Osteocyte (in vitro differentiated cells): ENCODE data around the gene GIPC3. TPM values are rescaled to one million over a fixed set of nuclear protein-coding genes. Genes with fewer than 3 reads are reported as not detected.

Experiments
- DNase-seq: peaks from one replicate; pipeline ENCODE4 v3.0.0; 2021; ENCODE audit warnings: mixed read lengths; ENCODE audit not compliant: unreplicated experiment; ENCODE audit errors: extremely low spot score
- H3K27ac Mint-ChIP-seq: one replicate; pipeline ENCODE4 v1.8.0; 2021; ENCODE audit warnings: mild to moderate bottlenecking, mixed read lengths; ENCODE audit not compliant: unreplicated experiment
- H3K27me3 Mint-ChIP-seq: one replicate; pipeline ENCODE4 v1.8.0; 2021; ENCODE audit warnings: mixed read lengths; ENCODE audit not compliant: unreplicated experiment
- H3K36me3 Mint-ChIP-seq: one replicate; pipeline ENCODE4 v1.8.0; 2021; ENCODE audit warnings: mixed read lengths; ENCODE audit not compliant: unreplicated experiment
- H3K4me1 Mint-ChIP-seq: one replicate; pipeline ENCODE4 v1.8.0; 2021; ENCODE audit warnings: mixed read lengths; ENCODE audit not compliant: unreplicated experiment
- H3K4me3 Mint-ChIP-seq: one replicate; pipeline ENCODE4 v1.8.0; 2021; ENCODE audit warnings: mild to moderate bottlenecking, moderate library complexity, mixed read lengths; ENCODE audit not compliant: unreplicated experiment
- H3K9me3 Mint-ChIP-seq: one replicate; pipeline ENCODE4 v1.8.0; 2021; ENCODE audit warnings: mixed read lengths; ENCODE audit not compliant: unreplicated experiment
- total RNA-seq: library from RNA; stranded (reverse); gene quantifications from 2 replicates; pipeline ENCODE4 v1.2.1, GENCODE V29; 2021
- TF ChIP-seq, protein P1 (sequence below): fragments of 200-600 bp; sonication (generic); IDR thresholded peaks from 2 replicates; pipeline ENCODE4 v1.5.0; 2021; ENCODE audit warnings: antibody characterized with exemption, mild to moderate bottlenecking, moderate library complexity

Gene GIPC3
- total RNA-seq, 1 donor from 2014 or later = 0.67 TPM

DNA sequence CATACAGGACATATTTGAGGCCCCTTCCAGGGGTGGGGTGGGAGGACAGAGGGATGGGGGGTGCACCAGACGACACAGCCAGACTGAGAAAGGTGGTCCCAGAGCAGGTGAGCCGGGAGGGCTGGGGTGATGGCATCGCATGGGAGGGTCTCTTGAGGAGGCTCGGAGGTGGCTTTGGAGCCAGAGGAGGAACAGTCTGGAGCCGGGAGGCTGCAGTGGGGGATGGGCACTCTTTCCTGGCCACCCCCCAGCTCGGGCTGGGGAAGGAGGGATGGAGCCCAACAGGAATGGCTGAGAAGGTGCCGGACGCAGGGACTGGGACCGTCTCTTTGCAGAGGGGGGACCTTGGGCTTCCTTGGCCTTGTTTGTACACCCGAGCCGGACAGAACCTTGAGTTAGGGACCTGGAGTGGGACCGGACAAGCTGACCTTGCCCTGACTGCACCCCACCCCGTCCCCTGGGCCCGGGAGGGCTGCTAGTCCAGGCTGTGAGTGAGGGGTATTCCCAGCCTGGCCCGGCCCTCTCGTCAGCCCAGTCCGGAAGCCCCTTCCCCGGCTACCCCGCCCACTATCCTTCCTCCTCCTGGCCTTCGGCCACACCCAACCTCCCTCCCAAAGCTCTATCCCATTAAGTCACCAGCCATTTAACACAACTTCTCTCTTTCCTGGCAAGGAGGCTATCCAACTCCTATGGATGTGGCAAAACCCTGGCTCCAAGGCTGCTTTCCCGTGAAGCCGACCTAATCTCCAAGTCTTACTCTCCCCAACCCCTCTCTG, 22.2 kb downstream of the GIPC3 start:
- no peaks in the 10 kb centered on the region for H3K27me3 Mint-ChIP-seq
- TF ChIP-seq, protein P1, sequence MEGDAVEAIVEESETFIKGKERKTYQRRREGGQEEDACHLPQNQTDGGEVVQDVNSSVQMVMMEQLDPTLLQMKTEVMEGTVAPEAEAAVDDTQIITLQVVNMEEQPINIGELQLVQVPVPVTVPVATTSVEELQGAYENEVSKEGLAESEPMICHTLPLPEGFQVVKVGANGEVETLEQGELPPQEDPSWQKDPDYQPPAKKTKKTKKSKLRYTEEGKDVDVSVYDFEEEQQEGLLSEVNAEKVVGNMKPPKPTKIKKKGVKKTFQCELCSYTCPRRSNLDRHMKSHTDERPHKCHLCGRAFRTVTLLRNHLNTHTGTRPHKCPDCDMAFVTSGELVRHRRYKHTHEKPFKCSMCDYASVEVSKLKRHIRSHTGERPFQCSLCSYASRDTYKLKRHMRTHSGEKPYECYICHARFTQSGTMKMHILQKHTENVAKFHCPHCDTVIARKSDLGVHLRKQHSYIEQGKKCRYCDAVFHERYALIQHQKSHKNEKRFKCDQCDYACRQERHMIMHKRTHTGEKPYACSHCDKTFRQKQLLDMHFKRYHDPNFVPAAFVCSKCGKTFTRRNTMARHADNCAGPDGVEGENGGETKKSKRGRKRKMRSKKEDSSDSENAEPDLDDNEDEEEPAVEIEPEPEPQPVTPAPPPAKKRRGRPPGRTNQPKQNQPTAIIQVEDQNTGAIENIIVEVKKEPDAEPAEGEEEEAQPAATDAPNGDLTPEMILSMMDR = no peak
- no peaks in the 10 kb centered on the region for H3K36me3 Mint-ChIP-seq
- H3K4me3 Mint-ChIP-seq = no peak overlapping the region
- H3K9me3 Mint-ChIP-seq = no peaks in the 10 kb centered on the region
- H3K4me1 Mint-ChIP-seq = peaks cover 33% of the 10 kb centered on the region
- no peak for DNase-seq
- peak overlapping the region; percentile 37 for H3K27ac Mint-ChIP-seq

DNA sequence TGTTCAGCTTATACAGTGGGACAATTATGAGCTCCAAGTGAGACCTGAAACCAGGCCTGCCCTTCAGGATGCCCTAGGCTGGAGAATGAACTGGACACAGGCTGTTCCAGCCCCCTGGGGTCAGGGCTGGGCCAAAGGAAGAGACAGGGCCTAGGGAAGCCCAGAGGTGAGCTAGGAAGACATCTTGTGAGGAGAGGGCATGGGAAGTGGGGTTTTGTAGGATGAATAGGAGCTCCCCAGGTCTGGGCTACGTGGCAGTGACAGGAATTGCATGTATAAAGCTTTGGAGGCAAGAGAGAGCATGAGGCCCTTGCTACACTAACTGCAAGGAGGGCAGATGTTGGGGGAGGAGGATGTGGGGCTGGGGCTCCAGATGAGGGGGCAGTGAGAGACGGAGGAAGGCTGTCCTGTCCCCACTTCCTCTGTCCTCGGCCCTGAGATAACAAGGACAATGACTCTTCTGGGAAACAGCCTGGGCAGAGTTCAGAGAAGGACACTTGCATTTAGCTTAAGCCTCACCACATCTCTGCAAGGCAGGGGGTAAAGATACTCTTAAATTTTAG, 22.9 kb downstream of the GIPC3 start:
- H3K36me3 Mint-ChIP-seq = no peaks in the 10 kb centered on the region
- no peaks in the 10 kb centered on the region for H3K27me3 Mint-ChIP-seq
- TF ChIP-seq, protein P1 = no peak
- H3K4me3 Mint-ChIP-seq = no peak overlapping the region
- peaks cover 32% of the 10 kb centered on the region for H3K4me1 Mint-ChIP-seq
- H3K27ac Mint-ChIP-seq = peak overlapping the region; percentile 37
- H3K9me3 Mint-ChIP-seq = no peaks in the 10 kb centered on the region
- no peak for DNase-seq

DNA sequence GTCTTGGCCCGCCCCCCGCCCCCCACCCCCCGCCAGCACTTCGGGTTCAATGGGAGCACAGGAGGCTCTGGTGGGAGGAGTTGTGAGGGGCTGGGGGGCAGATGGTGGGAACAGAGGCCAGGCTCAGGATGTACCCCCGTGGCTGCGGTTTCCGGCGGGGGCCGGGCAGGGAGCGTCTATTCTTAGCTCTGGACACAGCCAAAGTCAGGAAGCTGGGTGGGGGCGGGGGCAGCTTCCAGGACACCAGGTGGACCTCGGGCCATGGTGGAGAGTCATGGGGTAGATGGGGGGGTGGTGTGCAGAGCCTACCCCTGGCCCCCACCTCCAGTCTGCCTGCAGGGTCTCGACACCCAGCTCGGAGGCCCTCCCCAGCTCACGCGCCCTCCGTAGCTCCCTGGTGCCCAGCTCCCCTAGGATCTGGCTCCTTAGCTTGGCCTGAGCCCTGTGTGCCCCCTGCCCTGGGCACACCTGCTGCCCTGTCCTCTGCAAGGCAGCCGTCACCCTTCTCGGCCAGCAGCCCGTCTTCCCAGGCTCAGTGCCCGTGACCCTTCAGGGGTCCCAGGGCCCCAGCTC, 23.6 kb downstream of the GIPC3 start:
- no peak for DNase-seq
- no peaks in the 10 kb centered on the region for H3K27me3 Mint-ChIP-seq
- no peaks in the 10 kb centered on the region for H3K9me3 Mint-ChIP-seq
- H3K4me3 Mint-ChIP-seq = no peak overlapping the region
- H3K36me3 Mint-ChIP-seq = no peaks in the 10 kb centered on the region
- TF ChIP-seq, protein P1 = no peak
- H3K27ac Mint-ChIP-seq = no peak overlapping the region
- peaks cover 26% of the 10 kb centered on the region for H3K4me1 Mint-ChIP-seq

DNA sequence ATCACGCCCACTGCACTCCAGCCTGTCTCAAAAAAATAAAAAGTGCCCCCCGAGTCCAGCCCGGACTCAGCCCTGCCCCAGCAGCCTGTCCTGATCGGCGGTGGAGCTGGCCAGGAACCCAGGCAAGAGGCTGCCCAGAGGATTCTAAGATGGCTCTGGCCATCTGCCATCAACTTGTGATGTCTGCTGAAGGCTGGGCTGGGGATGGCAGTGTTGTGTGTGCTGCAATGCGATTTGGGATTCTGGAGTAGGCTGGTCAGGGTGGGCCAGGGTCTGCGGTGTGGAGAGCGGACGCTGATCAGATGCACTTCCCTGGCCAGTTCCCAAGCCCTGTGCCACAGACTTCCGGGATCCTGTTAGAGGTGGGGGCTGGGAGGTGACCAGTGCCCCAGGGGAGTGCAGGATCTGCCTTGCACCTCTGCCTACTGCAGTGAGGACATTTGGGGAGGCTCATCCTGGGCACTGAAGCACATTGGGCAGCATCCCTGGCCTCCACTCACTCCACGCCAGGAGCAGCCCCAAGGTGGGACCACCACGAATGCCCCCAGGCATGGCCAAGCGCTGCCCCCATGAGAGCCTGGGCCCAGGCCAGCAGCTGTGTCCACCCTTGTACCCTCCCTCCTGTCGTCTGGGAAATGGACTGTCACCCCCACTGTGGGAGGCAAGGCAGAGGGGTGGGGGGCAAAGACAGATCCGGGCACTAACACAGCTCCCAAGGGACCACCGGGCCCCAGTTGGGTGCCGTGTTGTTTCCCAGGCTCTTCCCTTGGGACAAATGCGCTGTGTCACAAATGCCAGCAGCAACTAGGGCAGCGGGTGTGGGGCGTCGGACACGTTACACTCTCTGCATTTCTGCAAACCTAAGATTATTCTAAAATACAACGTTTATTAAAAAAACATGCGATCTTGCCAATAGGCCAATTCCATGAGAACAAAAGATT, 24.8 kb downstream of the GIPC3 start:
- TF ChIP-seq, protein P1 = no peak
- Mint-ChIP-seq H3K9me3 (no peaks in the 10 kb centered on the region), H3K36me3 (no peaks in the 10 kb centered on the region), H3K4me1 (peaks cover 23% of the 10 kb centered on the region), H3K27ac (no peak overlapping the region), H3K27me3 (no peaks in the 10 kb centered on the region), H3K4me3 (no peak overlapping the region)
- no peak for DNase-seq
